Limb (tissue), 2 donors: ENCODE results near the gene NCBP2L.
A peak's percentile ranks its signal among the peaks of the same experiment; 100 is the strongest.
"Not testable (repeated sequence)": the region's sequence is repeated elsewhere in the genome, so short reads cannot be mapped to it uniquely, and the experiment has no call there.

Experiments used
- DNase-seq, 2 donors: peaks; one replicate each; pipeline ENCODE4 v3.0.0-alpha.2; 2016; ENCODE audit errors: extremely low spot score in 2 of 2

The NCBP2L gene

DNA sequence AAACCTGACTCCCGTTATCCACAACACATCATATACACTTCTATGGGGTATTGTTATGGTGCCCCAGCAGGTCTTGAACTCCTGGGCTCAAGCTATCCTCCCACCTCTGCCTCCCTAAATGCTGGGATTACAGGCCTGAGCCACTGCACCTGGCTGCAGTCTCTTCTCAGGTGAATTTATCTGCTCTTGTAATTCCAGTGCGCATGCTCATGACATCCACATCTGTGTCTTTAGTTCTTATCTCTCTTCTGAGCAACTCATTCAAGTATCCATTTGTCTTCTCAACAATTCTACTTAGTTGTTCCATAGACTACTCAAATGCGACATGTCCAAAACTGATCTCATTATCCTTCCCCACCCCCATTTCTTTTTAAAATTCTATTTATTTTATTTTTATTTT, 27.6 kb downstream of the NCBP2L start:
- no peak for DNase-seq

DNA sequence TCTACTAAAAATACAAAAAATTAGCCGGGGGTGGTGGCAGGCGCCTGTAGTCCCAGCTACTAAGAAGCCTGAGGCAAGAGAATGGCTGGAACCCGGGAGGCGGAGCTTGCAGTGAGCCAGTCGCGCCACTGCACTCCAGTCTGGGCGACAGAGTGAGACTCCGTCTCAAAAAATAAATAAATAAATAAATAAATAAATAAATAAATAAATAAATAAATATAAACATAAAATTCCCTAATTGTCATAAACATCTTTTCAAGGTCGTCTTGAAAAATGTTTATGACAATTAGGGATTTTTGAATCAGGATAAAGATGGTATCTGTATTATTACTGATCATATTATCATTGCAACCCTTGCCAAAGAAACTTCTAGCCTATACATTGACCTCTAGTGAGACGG, 32.5 kb downstream of the NCBP2L start:
- DNase-seq = not testable (repeated sequence)

DNA sequence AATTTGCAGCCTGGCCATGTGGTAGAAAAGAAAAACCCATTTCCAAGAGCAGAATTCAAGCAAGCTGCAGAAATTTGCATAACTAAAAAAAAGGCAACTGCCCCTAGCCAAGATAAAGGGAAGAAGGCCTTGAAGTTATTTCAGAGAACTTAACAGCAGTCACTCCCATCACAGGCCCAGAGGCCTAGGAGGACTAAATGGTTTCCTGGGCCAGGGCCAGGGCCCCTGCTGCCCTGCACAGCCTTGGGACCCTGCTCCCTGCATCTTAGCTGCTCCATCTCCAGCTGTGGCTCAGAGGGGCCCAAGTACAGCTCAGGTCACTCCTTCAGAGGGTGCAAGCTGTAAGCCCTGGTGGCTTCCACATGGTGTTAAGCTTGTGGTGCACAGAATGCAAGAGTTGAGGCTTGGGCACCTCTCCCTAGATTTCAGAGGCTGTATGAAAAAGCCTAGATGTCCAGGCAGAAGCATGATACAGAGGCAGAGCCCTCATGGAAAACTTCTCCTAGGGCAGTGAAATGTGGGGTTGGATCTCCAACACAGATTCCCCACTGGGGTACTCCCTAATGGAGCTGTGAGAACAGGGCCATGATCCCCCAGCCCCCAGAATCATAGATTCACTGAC, 41.5 kb downstream of the NCBP2L start:
- no peak for DNase-seq

DNA sequence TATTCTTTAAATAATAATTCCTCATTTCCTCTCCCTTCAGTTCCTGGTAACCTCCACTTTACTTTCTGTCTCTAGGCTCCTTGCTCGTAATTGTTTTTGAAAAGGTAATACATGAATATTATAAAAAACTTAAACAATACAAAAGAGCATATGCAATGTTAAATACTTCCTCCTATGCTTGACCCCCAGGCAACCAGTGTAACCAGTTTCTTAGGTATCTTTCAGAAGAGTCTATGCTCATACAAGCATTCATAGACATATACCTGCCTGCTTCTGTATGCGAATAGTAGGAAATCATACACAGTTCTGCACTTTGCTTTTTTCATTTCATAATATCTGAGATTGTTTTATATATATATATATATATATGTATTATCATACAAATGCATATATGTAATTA, 45.5 kb downstream of the NCBP2L start:
- no peak for DNase-seq

DNA sequence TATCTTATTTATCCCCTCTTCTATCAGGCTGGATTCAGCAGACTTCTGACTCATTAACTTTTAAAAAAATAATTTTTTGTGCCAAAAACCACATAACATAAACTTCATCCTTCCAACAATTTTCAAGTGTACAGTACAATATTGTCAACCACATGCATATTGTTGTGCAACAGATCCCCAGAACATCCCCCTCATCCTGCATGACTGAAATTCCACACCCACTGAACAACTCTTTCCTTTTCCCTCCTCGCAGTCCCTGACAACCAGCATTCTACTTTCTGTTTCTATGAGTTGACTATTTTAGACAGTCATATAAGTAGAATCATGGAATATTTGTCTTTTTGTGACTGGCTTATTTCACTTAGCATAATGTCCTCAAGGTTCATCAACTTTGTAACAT, 45.9 kb downstream of the NCBP2L start:
- DNase-seq = no peak

DNA sequence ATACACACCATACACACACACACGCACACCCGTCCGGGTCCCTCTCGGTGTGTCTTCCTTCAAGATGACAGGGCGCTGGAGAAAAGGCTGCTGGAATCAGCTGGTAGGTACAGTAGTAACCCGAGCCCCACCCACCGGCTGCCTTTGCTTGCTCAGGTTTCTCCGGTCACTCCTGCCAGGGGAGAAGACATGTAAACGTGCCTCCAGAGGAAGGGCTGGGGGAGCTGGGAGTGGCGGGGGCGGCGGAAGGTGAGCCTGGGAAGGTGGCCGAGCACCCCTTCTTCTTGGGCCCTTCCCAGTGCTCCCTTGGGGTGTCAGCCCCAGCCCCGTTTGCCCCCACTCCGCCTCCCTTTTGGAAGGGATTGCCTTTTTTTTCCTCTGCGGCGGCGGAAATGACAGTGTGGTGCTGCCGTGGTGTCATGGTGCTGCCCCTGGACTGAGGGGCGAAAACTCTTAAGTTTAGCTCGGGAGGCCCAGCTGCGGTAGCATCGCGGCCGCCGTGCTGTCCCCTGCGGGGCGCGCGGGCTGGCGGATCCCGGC, 48.2 kb downstream of the NCBP2L start, which contains the start of gene MID2:
MID2 (plus strand) TSS at position 169 of the 540 bp plus-strand sequence. CDS start 561 bp downstream, outside the sequence.
- DNase-seq = peak in 1 of 2 donors; percentile 64

DNA sequence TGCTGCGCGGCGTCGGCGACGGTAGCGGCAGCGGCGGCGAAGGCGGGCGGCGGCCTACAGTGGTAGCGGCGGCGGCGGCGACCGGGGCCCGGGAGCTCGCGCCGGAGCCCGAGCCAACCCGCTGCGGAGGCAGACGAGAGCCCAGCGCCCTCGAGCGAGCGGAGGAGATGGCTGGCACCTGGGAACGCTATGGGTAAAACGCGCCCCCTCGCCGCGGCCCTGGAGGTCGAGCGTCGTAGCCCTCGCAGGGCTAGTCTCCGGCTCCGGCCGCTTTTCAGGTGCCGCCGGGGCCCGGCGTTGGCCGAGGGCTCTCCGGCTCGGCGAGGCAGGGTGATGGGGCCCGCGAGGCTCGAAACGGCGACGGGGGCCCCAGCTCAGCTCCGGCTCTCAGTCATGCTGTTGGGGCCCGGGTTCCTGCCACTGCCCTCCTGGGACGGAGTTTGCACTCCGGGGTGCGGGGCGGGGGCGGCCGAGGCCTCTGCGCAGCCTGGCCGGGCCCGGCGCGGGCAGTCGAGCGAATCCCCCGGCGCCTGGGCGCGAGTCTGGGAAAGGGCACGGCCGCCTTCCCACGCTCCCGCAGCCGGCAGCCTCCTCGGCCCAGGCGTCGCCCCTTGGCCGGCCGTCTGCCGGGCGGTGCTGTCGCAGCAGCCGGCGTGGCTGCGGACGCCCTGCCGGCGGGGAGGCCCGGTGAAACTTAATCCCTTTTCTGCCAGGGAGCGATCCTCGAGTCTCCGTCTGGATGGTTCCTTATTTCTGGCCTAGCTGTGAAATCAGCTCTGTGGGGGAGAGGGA, 48.9 kb downstream of the NCBP2L start:
- DNase-seq = peak in 1 of 2 donors; percentile 55

DNA sequence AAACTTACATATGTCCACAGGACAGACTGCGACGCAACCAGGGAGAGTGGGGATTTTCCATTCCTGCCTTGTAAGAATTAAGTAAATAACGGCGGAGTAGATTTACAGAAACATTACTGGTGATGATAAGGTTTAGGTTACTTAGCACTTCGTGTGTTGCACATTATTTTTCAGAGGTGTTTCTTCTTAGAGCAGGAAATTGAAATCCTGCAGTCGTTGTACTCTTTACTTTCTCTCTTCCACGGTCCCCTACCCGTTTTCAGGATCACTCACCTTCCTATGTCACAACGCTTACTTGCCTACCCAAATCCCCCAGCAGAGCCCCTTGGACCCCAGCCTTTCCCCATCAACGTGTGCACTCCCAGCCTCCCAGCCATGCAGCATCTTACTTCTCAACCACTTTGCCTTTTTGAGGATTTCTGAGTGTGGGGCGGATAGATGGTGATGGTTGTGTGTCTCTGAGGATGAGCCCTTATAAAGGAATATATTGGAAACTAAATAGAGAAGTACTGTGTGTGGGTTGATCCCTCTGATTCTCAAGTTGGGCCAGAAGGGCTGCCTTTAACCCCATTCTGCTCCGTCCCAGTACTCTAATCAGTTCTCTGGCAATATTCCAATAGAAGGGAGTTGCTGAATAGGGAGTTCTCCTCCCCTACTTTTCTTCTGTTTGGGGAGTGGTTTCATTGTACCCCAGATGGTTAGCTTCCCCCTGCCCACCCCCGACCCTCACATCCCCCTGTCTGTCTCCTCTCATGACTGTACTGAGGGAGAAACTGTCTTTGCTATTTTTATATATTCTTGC, 49.7 kb downstream of the NCBP2L start:
- peak in 1 of 2 donors; percentile 21 for DNase-seq

DNA sequence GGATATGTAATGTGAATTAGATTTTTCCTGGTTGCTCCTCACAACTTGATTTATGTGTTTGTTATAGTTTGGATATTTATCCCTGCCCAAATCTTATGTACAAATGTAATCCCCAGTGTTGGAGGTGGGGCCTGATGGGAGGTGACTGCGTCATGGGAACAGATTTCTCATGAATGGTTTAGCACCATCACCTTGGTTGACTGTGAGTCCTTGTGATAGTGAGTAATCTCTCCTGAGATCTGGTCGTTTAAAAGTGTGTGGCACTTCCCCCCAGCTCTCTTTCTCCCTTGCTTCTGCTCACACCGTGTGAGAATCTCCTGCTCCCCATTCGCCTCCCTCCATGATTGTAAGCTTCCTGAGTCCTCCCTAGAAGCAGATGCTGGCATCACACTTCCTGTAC, 50.3 kb downstream of the NCBP2L start:
- DNase-seq = no peak

DNA sequence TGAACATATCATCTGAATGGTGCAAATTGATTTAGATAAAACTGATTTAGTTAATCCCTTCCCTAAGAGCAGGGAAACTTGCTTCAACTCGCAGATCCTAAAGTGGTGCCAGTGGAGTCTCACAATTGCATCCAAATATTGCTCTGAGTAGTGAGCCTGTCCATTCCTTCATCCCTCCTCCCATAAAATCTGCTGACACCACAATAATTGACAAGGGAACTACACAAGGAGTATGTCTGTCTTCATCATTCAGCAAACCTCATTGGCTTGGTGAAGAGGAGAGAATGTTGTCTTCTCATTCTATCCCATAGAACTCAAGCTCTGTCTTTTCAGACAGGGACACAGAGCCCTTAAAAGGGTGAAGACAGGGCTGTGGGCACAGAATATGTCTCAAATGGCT, 52.3 kb downstream of the NCBP2L start:
- DNase-seq = no peak

DNA sequence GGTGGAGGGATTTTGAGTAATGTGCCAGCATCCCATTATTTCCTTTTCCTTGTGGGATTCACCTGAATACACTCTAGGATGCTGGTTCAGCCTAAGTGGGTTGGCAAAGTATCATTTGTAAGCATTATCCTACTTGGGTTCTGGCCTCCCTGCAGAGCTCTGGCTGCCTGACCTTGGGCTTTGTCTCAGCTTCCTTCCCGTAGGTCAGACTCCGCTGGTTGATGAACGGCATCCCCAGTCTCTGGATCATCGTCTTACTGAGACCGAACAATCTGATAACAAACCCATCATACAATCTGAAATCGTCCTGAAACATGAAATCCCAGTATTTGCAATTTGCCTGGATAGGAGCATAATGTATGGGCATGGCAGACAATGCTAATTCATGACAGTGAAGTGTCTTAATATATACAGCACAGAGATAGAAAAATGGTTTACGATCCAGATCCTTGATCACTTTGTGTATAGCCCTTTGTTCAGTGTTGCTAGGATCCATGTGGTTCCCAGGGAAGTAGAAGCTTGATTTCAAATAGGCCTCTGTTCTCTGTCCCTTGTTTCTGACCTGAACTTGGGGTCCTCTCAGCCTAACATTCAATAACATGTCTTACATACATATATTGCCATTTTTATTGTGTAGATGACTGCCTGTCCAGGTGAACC, 53.7 kb downstream of the NCBP2L start:
- DNase-seq = no peak

DNA sequence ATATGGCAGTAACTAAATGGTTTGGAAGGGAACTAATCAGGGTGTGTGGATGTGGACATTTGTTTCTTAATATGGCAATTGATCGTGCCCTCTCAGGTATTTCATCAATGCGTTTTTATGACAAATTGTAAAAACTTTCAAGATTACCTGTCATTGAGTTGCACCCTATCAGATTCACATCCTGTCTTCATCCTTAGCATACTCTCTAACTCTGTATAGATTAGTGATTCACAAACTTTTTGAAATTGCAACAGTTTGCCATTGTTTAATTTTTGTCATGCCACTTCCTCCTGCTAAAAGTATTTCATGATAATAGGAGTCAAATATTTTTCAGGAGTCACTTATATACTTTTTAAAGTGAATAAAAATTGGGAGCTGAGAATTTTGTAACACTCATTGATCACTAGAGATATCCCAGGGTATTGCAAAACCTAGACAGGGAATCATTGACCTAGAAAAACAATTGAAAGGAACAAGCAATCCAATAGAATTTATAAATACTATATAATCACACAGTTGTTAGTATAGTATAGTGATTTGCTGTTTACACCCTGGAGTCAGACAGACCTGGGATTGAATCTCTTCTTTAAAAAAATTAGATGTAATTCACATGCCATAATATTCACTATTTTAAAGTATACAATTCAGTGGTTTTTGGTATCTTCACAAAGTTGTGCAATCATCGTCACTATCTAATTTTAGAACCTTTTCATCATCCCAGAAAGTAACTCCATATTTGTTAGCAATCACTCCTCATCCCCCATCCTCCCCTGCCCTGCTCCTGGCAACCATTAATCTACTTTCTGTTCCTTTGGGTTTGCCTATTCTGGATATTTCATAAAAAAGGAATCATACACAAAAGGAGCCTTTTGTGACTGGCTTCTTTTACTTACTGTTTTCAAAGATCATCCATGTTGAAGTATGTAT, 57.0 kb downstream of the NCBP2L start:
- DNase-seq = no peak

DNA sequence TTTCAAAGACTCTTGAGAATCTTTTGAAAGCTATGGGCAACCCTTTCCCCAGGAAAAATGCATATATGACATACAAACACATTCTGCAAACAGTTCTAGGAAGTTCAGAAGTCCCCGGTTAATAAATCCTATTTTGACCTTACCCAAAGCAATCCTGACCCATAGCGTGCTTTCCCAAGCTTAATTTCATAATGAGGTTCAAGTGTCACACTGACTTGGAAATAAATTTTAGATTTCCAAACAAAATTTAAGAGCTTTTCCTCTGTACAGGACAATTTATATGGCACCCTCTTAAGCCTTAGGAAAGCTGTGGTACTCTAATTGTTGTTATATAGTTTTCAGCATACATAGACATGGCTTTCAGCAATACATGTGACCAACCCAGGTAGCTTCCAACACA, 59.4 kb downstream of the NCBP2L start:
- no peak for DNase-seq

DNA sequence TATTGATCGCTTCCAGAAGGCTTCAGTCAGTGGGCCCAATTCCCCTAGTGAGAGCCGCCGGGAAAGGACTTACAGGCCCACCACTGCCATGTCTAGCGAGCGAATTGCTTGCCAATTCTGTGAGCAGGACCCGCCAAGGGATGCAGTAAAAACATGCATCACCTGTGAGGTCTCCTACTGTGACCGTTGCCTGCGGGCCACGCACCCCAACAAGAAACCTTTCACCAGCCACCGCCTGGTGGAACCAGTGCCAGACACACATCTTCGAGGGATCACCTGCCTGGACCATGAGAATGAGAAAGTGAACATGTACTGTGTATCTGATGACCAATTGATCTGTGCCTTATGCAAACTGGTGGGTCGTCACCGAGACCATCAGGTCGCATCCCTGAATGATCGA, 63.4 kb downstream of the NCBP2L start:
- no peak for DNase-seq

DNA sequence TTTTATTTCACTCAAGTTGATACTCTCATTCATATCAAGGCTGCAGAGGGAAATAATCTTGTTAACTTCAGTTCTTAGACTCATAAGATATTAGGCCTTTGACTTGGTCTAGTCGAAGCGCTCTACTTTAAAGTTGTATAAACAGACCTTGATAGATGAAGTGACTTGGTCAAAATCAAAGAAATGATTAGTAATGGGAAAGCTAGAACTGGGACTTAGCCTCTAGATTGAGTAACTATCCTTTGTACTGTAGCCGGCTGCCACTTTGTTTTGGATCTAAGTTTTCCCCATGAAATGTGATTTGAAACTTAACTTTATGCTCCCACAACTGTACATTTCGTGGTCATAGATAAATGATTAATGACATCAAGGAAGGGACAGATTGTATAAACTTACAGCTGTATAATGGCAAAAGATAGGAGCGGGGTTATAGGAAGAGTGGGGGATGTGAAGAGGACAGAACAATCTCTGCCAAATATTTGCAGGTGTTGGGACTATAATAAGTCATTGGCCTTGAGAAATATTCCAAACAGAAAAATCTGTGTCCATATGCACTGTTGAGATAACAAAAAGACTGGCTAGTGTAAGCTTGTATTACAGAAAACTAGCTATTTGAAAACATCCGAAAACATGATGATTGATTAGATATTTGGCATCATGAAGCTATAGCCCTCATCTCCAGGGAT, 65.3 kb downstream of the NCBP2L start:
- no peak for DNase-seq
